Stimulated activated CD8-positive, alpha-beta memory T cell treated with anti-CD3 and anti-CD28 coated beads, Interleukin-12 subunit alpha, Interleukin-12 subunit beta, amount 100 ng/mL, for 1 hour (primary cell): Measurements from ENCODE around the gene ST3GAL4.

Source experiments
- DNase-seq: peaks from one replicate; pipeline ENCODE4 v3.0.0-alpha.2; 2020; ENCODE audit warnings: low read depth

Gene ST3GAL4

GRCh38 chr11:126408901-126409619 lies 53.6 kb downstream of the ST3GAL4 start:
- DNase-seq, result no peak

GRCh38 chr11:126409620-126409985 lies 54.1 kb downstream of the ST3GAL4 start:
- no peak for DNase-seq

GRCh38 chr11:126410649-126411048 lies 55.2 kb downstream of the ST3GAL4 start:
- DNase-seq, result no peak

DNA sequence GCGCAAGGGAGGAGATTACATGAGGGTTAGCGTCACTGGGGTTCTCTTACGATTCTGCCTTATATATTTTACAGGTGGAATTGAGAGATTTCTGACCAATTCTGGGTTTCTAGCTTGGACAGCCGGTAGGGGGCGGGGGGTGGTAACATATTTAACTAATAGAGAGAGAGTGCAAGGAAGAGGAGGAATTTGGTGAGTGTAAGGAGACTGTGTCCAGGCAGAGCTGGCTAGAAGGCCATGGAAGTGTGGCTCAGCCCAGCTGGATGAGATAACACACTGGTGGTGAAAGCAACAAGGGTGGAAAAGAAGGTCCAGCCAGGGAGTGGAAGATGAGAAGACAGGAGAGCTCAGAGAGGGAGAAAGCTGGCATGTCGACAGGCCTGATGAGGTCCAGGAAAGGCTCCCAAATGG lies 56.5 kb downstream of the ST3GAL4 start:
- no peak for DNase-seq

DNA sequence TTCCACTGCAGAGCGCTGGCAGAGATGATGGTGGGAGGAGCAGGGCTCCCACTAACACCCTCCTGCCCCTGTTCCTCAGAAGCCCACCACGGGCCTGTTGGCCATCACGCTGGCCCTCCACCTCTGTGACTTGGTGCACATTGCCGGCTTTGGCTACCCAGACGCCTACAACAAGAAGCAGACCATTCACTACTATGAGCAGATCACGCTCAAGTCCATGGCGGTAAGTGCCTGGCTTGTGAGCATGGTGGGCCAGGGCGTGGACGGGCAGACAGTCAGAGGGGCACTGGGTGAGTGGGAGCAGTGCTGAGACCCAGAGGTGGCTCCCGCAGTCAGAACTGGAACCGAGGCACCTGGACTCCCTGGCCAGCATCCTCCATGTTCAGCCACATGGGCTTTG lies 57.9 kb downstream of the ST3GAL4 start:
- DNase-seq, result no peak

- no peak for DNase-seq
Observed at GRCh38 chr11:126413843-126414405, 58.4 kb downstream of the ST3GAL4 start.

GRCh38 chr11:126414615-126415014 lies 59.1 kb downstream of the ST3GAL4 start:
- DNase-seq, result no peak

DNA sequence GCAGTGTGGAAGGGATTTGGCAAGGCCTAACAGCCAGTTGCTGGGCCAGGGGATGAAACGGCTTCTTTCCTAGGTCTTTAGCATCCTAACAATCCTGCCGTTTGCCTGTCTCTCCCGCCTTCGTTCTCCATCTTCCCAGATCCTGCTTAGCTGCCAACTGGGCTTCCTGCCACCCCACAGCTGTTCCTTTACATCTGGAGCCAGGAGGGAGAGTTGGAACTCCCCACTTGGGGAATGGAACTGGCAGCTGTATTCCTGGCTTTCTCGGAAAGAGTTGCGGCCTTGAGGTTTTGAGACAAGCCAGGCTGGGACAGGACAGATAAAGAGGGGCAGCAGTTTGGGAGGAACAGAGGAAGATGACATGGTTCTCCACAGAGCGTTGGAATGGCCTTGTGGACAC lies 59.6 kb downstream of the ST3GAL4 start:
- DNase-seq, result no peak

GRCh38 chr11:126415669-126416420 lies 60.4 kb downstream of the ST3GAL4 start:
- DNase-seq, result no peak

- peak; percentile 47 for DNase-seq
Observed at GRCh38 chr11:126416542-126417090, 61.1 kb downstream of the ST3GAL4 start.

GRCh38 chr11:126417091-126417862 lies 61.8 kb downstream of the ST3GAL4 start:
- DNase-seq, result no peak

DNA sequence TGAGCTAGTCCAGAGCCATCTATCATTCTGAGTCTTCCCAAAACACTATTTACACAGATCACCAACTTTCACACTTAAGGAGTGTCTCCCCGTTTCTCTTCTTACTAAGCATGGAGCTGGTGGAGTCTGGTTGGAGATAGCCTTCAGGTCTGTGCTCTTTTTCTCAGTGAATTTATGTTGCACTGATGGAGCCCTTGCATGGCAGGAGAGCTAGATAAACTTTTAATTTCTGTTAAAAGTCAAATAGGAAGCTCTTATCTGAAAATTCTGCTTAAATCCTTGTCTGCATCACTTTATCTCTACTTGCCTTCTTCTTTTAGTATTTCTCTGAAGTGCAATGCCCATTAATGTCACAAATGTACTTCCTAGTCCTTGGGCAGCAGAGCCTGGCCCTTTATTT lies 63.4 kb downstream of the ST3GAL4 start:
- no peak for DNase-seq

- DNase-seq, result no peak
Observed at GRCh38 chr11:126419801-126420697, 64.6 kb downstream of the ST3GAL4 start.

GRCh38 chr11:126420698-126421256 lies 65.3 kb downstream of the ST3GAL4 start:
- no peak for DNase-seq

GRCh38 chr11:126421271-126421671 lies 65.8 kb downstream of the ST3GAL4 start:
- DNase-seq, result no peak

DNA sequence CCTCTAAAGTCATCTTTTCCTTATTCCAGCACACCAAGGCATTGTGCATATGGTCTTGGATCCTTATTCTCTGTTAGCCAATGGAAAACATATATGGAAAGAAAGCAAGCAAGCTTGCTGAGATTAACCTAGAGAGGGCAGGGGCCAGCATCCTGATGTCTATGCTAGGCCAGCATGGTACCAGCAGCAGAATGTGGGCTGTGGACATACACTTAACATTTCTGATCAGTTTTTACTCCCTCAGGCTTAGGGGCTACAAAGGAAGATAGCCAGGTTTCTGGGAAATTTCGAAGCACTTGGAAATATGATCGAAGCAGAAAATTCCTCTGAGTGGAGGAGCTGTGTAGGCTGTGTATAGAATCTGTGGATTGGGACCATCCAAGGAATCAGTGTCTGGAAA lies 67.0 kb downstream of the ST3GAL4 start:
- no peak for DNase-seq

GRCh38 chr11:126423154-126423553 lies 67.7 kb downstream of the ST3GAL4 start:
- no peak for DNase-seq

DNA sequence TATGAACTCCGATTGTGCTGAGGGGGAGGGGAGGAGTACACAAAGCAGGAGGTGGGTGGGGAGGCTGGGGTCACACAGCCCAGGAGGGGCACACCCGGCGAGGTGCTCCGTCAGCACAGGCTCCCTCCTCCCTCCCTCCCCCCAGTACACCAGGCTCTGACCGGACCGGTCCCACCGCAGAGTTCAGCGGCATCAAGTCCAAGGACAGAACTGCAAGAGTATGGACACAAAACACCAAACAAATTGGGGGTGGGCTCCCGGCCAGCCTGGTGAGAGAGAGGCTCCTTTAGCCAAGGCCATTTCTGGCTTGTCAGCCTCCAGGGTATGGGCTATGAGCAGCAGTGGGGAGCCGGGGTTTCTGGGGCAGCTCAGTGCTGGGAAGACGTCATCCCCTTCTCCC lies 68.3 kb downstream of the ST3GAL4 start:
- DNase-seq, result no peak

DNA sequence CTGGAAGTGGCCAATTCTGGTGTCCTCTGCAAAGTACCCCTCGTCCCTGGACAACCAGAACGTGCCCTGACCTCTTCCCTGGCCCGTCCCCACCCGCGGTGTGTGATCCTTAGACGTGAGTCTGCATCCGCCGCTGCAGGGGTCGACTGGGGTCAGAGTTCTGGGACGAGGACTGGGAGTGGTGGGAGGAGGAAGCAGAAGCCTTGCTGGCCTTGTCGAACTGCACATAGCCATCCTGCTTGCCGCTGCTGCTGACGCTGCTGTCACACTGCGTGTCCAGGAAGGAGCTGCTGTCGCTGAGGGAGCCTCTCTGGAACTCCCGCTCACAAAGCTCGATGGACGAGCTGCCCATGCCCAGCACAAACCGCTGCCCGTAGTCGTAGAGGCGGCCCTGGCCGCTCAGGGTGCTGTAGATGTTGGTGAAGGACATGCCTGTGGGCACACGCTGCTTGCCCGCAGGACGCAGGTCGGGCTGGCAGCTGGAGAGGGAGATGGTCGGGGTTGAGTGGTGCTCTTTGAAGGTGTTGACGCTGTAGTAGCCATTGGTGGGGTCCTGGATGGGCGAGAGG lies 69.1 kb downstream of the ST3GAL4 start:
- no peak for DNase-seq

DNA sequence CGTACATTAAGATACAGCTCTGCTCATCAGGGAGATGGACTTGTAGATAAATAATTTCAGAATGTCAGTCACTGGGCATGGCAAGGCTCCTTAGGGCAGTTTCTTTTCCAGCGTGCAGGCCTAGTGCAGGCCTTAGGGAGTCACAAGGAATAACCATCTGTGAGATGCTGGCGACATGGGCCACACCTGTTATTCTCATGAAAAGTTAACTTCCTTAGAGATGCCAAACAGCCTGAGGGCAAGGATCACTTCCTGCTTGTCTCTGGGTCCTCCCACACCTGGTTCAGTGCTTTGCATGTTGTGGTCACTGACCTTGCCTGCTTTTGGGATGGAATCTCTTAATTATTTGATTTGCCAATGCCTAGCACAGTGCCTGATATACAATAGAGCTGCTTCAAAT lies 70.6 kb downstream of the ST3GAL4 start:
- DNase-seq, result no peak
